Adrenal gland (tissue), 12 donors: ENCODE results near the gene FAM174C. TPM values are rescaled to one million over a fixed set of nuclear protein-coding genes. Genes with fewer than 3 reads are reported as not detected.
A peak's percentile ranks its signal among the peaks of the same experiment; 100 is the strongest.

Experiments
- DNase-seq, 7 donors: peaks; one replicate each; pipeline ENCODE4 v3.0.0-alpha.2; 2019 to 2020
- H3K27ac ChIP-seq, 5 donors: fragments of 200-600 bp; sonication (generic) in 4 of 5; 1 replicate in 3 of 5; 2 replicates in 2 of 5; pipeline versions ENCODE4 v1.5.1 to v1.8.0; 2016 to 2020; ENCODE audit warnings: mild to moderate bottlenecking in 1 of 5
- H3K27me3 ChIP-seq: fragments of 200-600 bp; 2 replicates; pipeline ENCODE4 v1.8.0; 2021
- H3K36me3 ChIP-seq, 2 donors: fragments of 200-600 bp; replicated peaks in 1 of 2; 1 replicate in 1 of 2; 2 replicates in 1 of 2; pipeline versions ENCODE4 v1.5.1 to v1.8.0; 2018 to 2022
- H3K4me1 ChIP-seq, 2 donors: fragments of 200-600 bp; replicated peaks in 1 of 2; 1 replicate in 1 of 2; 2 replicates in 1 of 2; pipeline versions ENCODE4 v1.5.1 to v1.8.0; 2018 to 2021
- H3K4me3 ChIP-seq, 4 donors: fragments of 200-600 bp; sonication (generic) in 3 of 4; one replicate each; pipeline ENCODE4 v1.5.1; 2016 to 2018
- H3K9me3 ChIP-seq, 3 donors: fragments of 200-600 bp; sonication (generic) in 1 of 3; replicated peaks in 1 of 3; 1 replicate in 2 of 3; 2 replicates in 1 of 3; pipeline versions ENCODE4 v1.5.1 to v1.8.0; 2016 to 2021
- CTCF ChIP-seq, 6 experiments: fragments of 450-650 bp in 4 of 6; fragments of 200-600 bp in 2 of 6; sonication (generic) in 1 of 6; IDR thresholded peaks; 1 replicate in 5 of 6; 2 replicates in 1 of 6; pipeline versions ENCODE4 v1.5.1 to v1.8.0; 2016 to 2021; ENCODE audit warnings: antibody characterized with exemption in 6 of 6, mild to moderate bottlenecking in 2 of 6, moderate library complexity in 1 of 6
- POLR2A ChIP-seq, 2 donors: fragments of 450-650 bp; IDR thresholded peaks; one replicate each; pipeline ENCODE4 v1.6.1; 2017; ENCODE audit warnings: antibody characterized with exemption in 2 of 2, mild to moderate bottlenecking in 2 of 2, moderate library complexity in 1 of 2
- WGBS, 4 donors: extraction: QIAGEN DNeasy Blood & Tissue Kit in 2 of 4; methylation state at CpG; one replicate each; pipeline versions ENCODE4 v1.1.5 to v1.1.7; 2013 to 2017; 5-methylcytosine and 5-hydroxymethylcytosine counted together
- intact Hi-C, 2 donors: fragments of 100-400 bp; cut with DNase I; formaldehyde crosslinking; loops; one replicate each; pipeline versions ENCODE4 v1.14.1 to v1.15.0; 2022 to 2023
- polyA plus RNA-seq, 3 donors: library from polyadenylated mRNA; stranded (reverse); fragments of 200-250 nt in 2 of 3; fragments of 350-450 nt in 1 of 3; fragmentation: Illumina TruSeq in 1 of 3; extraction: RNeasy Lipid Tissue Mini Kit (QIAGEN cat#74804) in 1 of 3; gene quantifications; one replicate each; pipeline ENCODE4 v1.2.3, GENCODE V29; 2013 to 2014
- total RNA-seq, 9 donors: library from RNA; depleted of rRNA in 4 of 9; stranded (reverse); fragments of >200 nt in 4 of 9; fragments of 120-200 nt in 1 of 9; fragmentation: NEBNext Ultra II Directional in 1 of 9; extraction: Animal tissue kit (Norgen Biotek cat#: 25700) in 1 of 9; gene quantifications; one replicate each; pipeline versions ENCODE4 v1.1.0 to v1.2.4, GENCODE V29; 2013 to 2023
- donor health status: healthy with polysubstance abuse.
- donor health status: Bipolar disorder and iron deficiency.
- donor health status: DM: yes; HTN: yes; CAD: no.
- donor health status: DM: no; HTN: no; CAD: no.
- donor health status: DM: no; HTN: no; CAD: no.
- donor health status: DM: yes; HTN: yes; CAD: no.

FAM174C gene
- total and polyA plus RNA-seq, 12 donors: 3.8 to 279 (median 86.5) TPM

- Histone ChIP-seq H3K27ac (peak overlapping the region; percentile 71 to 100 (median 99)), H3K27me3 (no peaks in the 10 kb centered on the region), H3K36me3 (peaks cover 0 to 15% of the 10 kb centered on the region in 2 donors), H3K4me3 (peak overlapping the region; percentile 1 to 92 (median 77)), H3K9me3 (no peaks in the 10 kb centered on the region), H3K4me1 (peaks cover 51 to 54% of the 10 kb centered on the region in 2 donors)
- peak; percentile 80 to 92 (median 87) for DNase-seq
- peak in 5 of 6 experiments; percentile 52 to 96 (median 78) for TF ChIP-seq CTCF (IDR thresholded peaks at IDR 0.05)
- TF ChIP-seq POLR2A (IDR thresholded peaks at IDR 0.05): no peak
- WGBS, 4 donors: 0% methylated on average over 11 to 74 of the region's 74 CpGs; no CpG with 5 or more reads in 1 of the 4 donors
- intact Hi-C loops: no loop called here
These were observed 26.5 kb upstream of the FAM174C start for GRCh38 chr19:1248786-1249297.

GRCh38 chr19:1249298-1249989 lies 25.9 kb upstream of the FAM174C start:
- peak; percentile 92 to 97 (median 95) for DNase-seq
- intact Hi-C loops: no loop called here
- Histone ChIP-seq H3K4me1 (peaks cover 51 to 55% of the 10 kb centered on the region in 2 donors), H3K27ac (peak overlapping the region; percentile 60 to 100 (median 99)), H3K27me3 (no peaks in the 10 kb centered on the region), H3K4me3 (peak overlapping the region in 3 of 4 donors; percentile 48 to 92 (median 86)), H3K9me3 (no peaks in the 10 kb centered on the region), H3K36me3 (peaks cover 0 to 21% of the 10 kb centered on the region in 2 donors)
- TF ChIP-seq POLR2A (IDR thresholded peaks at IDR 0.05): peak; percentile 92
- TF ChIP-seq CTCF (IDR thresholded peaks at IDR 0.05): no peak
- 0 to 1% (median 1%) methylated on average over 39 to 102 of the region's 102 CpGs for WGBS, 4 donors

GRCh38 chr19:1249990-1250436 lies 25.3 kb upstream of the FAM174C start:
- no peak for TF ChIP-seq CTCF (IDR thresholded peaks at IDR 0.05)
- TF ChIP-seq POLR2A (IDR thresholded peaks at IDR 0.05): no peak
- 0 to 3% (median 0%) methylated on average over 5 to 67 of the region's 67 CpGs for WGBS, 4 donors
- intact Hi-C loops: no loop called here

GRCh38 chr19:1250437-1251260 lies 24.7 kb upstream of the FAM174C start:
- H3K27ac ChIP-seq: peak overlapping the region; percentile 97 to 100 (median 99)
- no peaks in the 10 kb centered on the region for H3K27me3 ChIP-seq
- TF ChIP-seq POLR2A (IDR thresholded peaks at IDR 0.05) (peak; percentile 16 to 26), CTCF (IDR thresholded peaks at IDR 0.05) (no peak)
- H3K4me3 ChIP-seq: peak overlapping the region in 3 of 4 donors; percentile 40 to 92 (median 82)
- intact Hi-C loops: no loop called here
- no peaks in the 10 kb centered on the region for H3K9me3 ChIP-seq
- 0 to 1% (median 0%) methylated on average over 2 to 85 of the region's 90 CpGs for WGBS, 4 donors
- H3K36me3 ChIP-seq: peaks cover 0 to 33% of the 10 kb centered on the region in 2 donors
- peaks cover 49 to 51% of the 10 kb centered on the region in 2 donors for H3K4me1 ChIP-seq
- DNase-seq: peak; percentile 70 to 82 (median 75)

More at GRCh38 chr19:1249990-1250436, 25.3 kb upstream of the FAM174C start:
- Histone ChIP-seq H3K9me3 (no peaks in the 10 kb centered on the region), H3K27me3 (no peaks in the 10 kb centered on the region), H3K36me3 (peaks cover 0 to 27% of the 10 kb centered on the region in 2 donors), H3K4me1 (peaks cover 51 to 55% of the 10 kb centered on the region in 2 donors), H3K4me3 (peak overlapping the region in 3 of 4 donors; percentile 48 to 92 (median 81)), H3K27ac (peak overlapping the region; percentile 97 to 100 (median 99))
- DNase-seq: no peak
